HepG2 (cell line): ENCODE data around the gene ZBTB45. TPM values are rescaled to one million over a fixed set of nuclear protein-coding genes. Genes with fewer than 3 reads are reported as not detected.
A peak's percentile ranks its signal among the peaks of the same experiment; 100 is the strongest.

ENCODE experiments used
- ELF1 ChIP-seq: sonication (generic); formaldehyde crosslinking; IDR thresholded peaks from 2 replicates; pipeline ENCODE4 v1.4.0; 2020; ENCODE audit warnings: missing genetic modification reagents
- FOXC1 ChIP-seq: sonication (generic); formaldehyde crosslinking; IDR thresholded peaks from 2 replicates; pipeline ENCODE4 v1.8.0; 2022; ENCODE audit warnings: mild to moderate bottlenecking, missing genetic modification reagents, borderline replicate concordance
- NCOA1 ChIP-seq: sonication (generic); formaldehyde crosslinking; IDR thresholded peaks from 2 replicates; pipeline ENCODE4 v1.9.0; 2021; ENCODE audit warnings: missing genetic modification reagents
- POGK ChIP-seq: sonication (generic); formaldehyde crosslinking; conservative IDR thresholded peaks from 2 replicates; pipeline ENCODE4 v1.8.0; 2022; ENCODE audit warnings: mild to moderate bottlenecking, moderate library complexity, missing genetic modification reagents
- RFX3 ChIP-seq: IDR thresholded peaks from 2 replicates; pipeline ENCODE4 v1.6.1; 2016; ENCODE audit warnings: missing biosample characterization, missing genetic modification reagents
- SATB2 ChIP-seq: sonication (generic); formaldehyde crosslinking; IDR thresholded peaks from 2 replicates; pipeline ENCODE4 v1.5.0; 2020; ENCODE audit warnings: missing genetic modification reagents
- SMYD3 ChIP-seq: sonication (generic); formaldehyde crosslinking; IDR thresholded peaks from 2 replicates; pipeline ENCODE4 v1.8.1; 2023; ENCODE audit warnings: mild to moderate bottlenecking, missing genetic modification reagents
- SSRP1 ChIP-seq: IDR thresholded peaks from 2 replicates; pipeline ENCODE4 v1.6.1; 2016; ENCODE audit warnings: control low read depth
- STAG1 ChIP-seq: sonication (generic); formaldehyde crosslinking; IDR thresholded peaks from 2 replicates; pipeline ENCODE4 v1.4.0; 2020; ENCODE audit warnings: missing genetic modification reagents
- ZBTB7B ChIP-seq: sonication (generic); formaldehyde crosslinking; IDR thresholded peaks from 2 replicates; pipeline ENCODE4 v1.4.0; 2020; ENCODE audit warnings: missing genetic modification reagents
- ZFP1 ChIP-seq: IDR thresholded peaks from 2 replicates; pipeline ENCODE4 v1.6.1; 2016
- ZMYM4 ChIP-seq: sonication (generic); formaldehyde crosslinking; IDR thresholded peaks from 2 replicates; pipeline ENCODE4 v1.8.1; 2023; ENCODE audit warnings: mild to moderate bottlenecking, missing genetic modification reagents
- ZNF138 ChIP-seq: sonication (generic); formaldehyde crosslinking; IDR thresholded peaks from 2 replicates; pipeline ENCODE4 v1.5.0; 2020; ENCODE audit warnings: mild to moderate bottlenecking, low read depth, missing genetic modification reagents
- ZNF260 ChIP-seq: sonication (generic); formaldehyde crosslinking; IDR thresholded peaks from 2 replicates; pipeline ENCODE4 v1.4.0; 2020; ENCODE audit warnings: missing genetic modification reagents, low read depth, mild to moderate bottlenecking, borderline replicate concordance
- ZNF569 ChIP-seq: sonication (generic); formaldehyde crosslinking; IDR thresholded peaks from 2 replicates; pipeline ENCODE4 v1.5.0; 2020; ENCODE audit warnings: mild to moderate bottlenecking, missing genetic modification reagents, moderate library complexity, borderline replicate concordance
- ZNF790 ChIP-seq: sonication (generic); formaldehyde crosslinking; IDR thresholded peaks from 2 replicates; pipeline ENCODE4 v1.8.0; 2022; ENCODE audit warnings: missing genetic modification reagents, mild to moderate bottlenecking, borderline replicate concordance
- polyA plus RNA-seq, 8 experiments: library from polyadenylated mRNA; depleted of rRNA in 3 of 8; stranded (reverse) in 7 of 8; unstranded in 1 of 8; fragments of >200 nt; fragmentation: Illumina TruSeq in 4 of 8; extraction: Trizol in 4 of 8; gene quantifications; 2 replicates each; pipeline versions ENCODE4 v1.2.1 to v1.2.3, GENCODE V29; 2011 to 2016; ENCODE audit warnings: low read depth in 4 of 8, missing spikeins in 1 of 8, mixed read lengths in 1 of 8; ENCODE audit not compliant: insufficient read depth in 1 of 8
- total RNA-seq, 5 experiments: library from RNA; depleted of rRNA; stranded (reverse); fragments of >200 nt; fragmentation: Illumina TruSeq; extraction: Trizol; gene quantifications; 2 replicates each; pipeline ENCODE4 v1.2.3, GENCODE V29; 2016; ENCODE audit warnings: low read depth in 1 of 5
- TF ChIP-seq, protein P1 (sequence below): sonication (generic); formaldehyde crosslinking; IDR thresholded peaks from 2 replicates; pipeline ENCODE4 v1.9.0; 2021; ENCODE audit warnings: missing genetic modification reagents, mild to moderate bottlenecking, borderline replicate concordance
- TF ChIP-seq, protein P2 (sequence below), 2 experiments: sonication (generic) in 1 of 2; formaldehyde crosslinking in 1 of 2; IDR thresholded peaks; 2 replicates each; pipeline versions ENCODE4 v1.5.1 to v1.6.1; 2011 to 2020; ENCODE audit warnings: borderline replicate concordance in 1 of 2, low read depth in 1 of 2, low read length in 1 of 2, mild to moderate bottlenecking in 1 of 2, missing genetic modification reagents in 1 of 2, moderate library complexity in 1 of 2
- TF ChIP-seq, protein P3 (sequence below): sonication (generic); formaldehyde crosslinking; conservative IDR thresholded peaks from 2 replicates; pipeline ENCODE4 v1.4.0; 2020; ENCODE audit warnings: missing genetic modification reagents
- TF ChIP-seq, protein P4 (sequence below): sonication (generic); formaldehyde crosslinking; IDR thresholded peaks from 2 replicates; pipeline ENCODE4 v1.5.0; 2020; ENCODE audit warnings: missing genetic modification reagents, mild to moderate bottlenecking, borderline replicate concordance

Gene ZBTB45
- total and polyA plus RNA-seq, 2 of the 13 experiments (the other 11 are each of a cell fraction or from before 2014, with no cell fraction given), result 3.0 to 3.7 TPM

DNA sequence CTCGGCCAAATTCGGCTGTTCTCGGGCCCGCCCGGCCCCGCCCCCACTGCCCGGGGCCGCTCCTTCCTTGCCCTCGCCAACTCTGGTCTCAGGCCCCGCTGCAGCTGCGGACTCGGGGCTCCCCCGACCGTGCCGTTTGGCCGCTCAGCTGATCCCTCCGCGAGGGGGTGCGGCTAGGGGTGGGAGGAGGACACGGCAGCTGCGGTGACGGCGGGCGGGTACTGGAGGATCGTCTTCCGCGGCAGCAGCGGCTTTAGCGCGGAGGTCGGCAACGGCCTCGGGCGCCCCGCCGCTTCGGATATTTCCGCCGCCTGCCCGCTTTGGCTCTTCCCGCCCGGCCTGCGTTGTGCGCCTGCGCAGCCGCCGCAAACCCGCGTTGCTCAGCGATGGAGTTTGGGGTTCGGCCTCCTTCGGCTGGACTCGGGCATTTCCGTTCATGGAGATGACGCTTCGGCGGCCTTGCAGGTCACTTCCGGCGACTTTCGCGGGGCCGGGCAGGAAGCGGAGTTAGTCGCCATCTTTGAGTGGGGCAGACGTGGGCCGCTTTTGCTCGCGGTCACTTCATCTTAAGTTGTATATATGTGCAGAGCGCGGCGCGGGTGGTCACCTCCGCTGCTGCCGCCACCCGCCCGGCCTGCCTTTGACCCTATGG lies 39.1 kb upstream of the ZBTB45 start (continued):
- TF ChIP-seq ZNF569 (CRISPR knock-in tag) (0 out of 2 replicates have a peak, but pooled peaks have one; percentile 76), SSRP1 (CRISPR knock-in tag) (no peak), ZFP1 (CRISPR knock-in tag) (no peak), ZBTB7B (CRISPR knock-in tag) (0 out of 2 replicates have a peak, but pooled peaks have one; percentile 7), FOXC1 (peak; percentile 57; the same call in 1 of the 2 replicates), STAG1 (peak; percentile 27; the same call in 1 of the 2 replicates), ZNF260 (CRISPR knock-in tag) (no peak), ZNF138 (CRISPR knock-in tag) (0 out of 2 replicates have a peak, but pooled peaks have one; percentile 66), POGK (peak; percentile 35; the same call in 1 of the 2 replicates), SMYD3 (CRISPR knock-in tag) (no peak), ZNF790 (CRISPR knock-in tag) (no peak), NCOA1 (CRISPR knock-in tag) (no peak), ZMYM4 (CRISPR knock-in tag) (0 out of 2 replicates have a peak, but pooled peaks have one; percentile 51), RFX3 (CRISPR knock-in tag) (no peak), SATB2 (CRISPR knock-in tag) (no peak), ELF1 (CRISPR knock-in tag) (peak; percentile 79)
- TF ChIP-seq, protein P1, sequence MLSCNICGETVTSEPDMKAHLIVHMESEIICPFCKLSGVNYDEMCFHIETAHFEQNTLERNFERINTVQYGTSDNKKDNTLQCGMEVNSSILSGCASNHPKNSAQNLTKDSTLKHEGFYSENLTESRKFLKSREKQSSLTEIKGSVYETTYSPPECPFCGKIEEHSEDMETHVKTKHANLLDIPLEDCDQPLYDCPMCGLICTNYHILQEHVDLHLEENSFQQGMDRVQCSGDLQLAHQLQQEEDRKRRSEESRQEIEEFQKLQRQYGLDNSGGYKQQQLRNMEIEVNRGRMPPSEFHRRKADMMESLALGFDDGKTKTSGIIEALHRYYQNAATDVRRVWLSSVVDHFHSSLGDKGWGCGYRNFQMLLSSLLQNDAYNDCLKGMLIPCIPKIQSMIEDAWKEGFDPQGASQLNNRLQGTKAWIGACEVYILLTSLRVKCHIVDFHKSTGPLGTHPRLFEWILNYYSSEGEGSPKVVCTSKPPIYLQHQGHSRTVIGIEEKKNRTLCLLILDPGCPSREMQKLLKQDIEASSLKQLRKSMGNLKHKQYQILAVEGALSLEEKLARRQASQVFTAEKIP (CRISPR knock-in tag), result no peak
- TF ChIP-seq, protein P2, sequence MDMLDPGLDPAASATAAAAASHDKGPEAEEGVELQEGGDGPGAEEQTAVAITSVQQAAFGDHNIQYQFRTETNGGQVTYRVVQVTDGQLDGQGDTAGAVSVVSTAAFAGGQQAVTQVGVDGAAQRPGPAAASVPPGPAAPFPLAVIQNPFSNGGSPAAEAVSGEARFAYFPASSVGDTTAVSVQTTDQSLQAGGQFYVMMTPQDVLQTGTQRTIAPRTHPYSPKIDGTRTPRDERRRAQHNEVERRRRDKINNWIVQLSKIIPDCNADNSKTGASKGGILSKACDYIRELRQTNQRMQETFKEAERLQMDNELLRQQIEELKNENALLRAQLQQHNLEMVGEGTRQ (IDR thresholded peaks at IDR 0.05; ENCODE audit: low read depth, low read length), result no peak
- TF ChIP-seq, protein P2 (CRISPR knock-in tag; IDR thresholded peaks at IDR 0.05; ENCODE audit: borderline replicate concordance), result peak; percentile 34; the same call in 1 of the 2 replicates
- TF ChIP-seq, protein P3, sequence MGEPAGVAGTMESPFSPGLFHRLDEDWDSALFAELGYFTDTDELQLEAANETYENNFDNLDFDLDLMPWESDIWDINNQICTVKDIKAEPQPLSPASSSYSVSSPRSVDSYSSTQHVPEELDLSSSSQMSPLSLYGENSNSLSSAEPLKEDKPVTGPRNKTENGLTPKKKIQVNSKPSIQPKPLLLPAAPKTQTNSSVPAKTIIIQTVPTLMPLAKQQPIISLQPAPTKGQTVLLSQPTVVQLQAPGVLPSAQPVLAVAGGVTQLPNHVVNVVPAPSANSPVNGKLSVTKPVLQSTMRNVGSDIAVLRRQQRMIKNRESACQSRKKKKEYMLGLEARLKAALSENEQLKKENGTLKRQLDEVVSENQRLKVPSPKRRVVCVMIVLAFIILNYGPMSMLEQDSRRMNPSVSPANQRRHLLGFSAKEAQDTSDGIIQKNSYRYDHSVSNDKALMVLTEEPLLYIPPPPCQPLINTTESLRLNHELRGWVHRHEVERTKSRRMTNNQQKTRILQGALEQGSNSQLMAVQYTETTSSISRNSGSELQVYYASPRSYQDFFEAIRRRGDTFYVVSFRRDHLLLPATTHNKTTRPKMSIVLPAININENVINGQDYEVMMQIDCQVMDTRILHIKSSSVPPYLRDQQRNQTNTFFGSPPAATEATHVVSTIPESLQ (CRISPR knock-in tag), result no peak
- TF ChIP-seq, protein P4, sequence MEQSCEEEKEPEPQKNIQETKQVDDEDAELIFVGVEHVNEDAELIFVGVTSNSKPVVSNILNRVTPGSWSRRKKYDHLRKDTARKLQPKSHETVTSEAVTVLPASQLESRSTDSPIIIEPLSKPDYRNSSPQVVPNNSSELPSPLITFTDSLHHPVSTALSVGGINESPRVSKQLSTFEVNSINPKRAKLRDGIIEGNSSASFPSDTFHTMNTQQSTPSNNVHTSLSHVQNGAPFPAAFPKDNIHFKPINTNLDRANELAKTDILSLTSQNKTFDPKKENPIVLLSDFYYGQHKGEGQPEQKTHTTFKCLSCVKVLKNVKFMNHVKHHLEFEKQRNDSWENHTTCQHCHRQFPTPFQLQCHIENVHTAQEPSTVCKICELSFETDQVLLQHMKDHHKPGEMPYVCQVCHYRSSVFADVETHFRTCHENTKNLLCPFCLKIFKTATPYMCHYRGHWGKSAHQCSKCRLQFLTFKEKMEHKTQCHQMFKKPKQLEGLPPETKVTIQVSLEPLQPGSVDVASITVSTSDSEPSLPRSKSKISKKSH, result no peak
